Fibroblast of skin of back (primary cell): Measurements from ENCODE around the gene DGKD.

Experiments
- DNase-seq: peaks from one replicate; pipeline ENCODE4 v3.0.0-alpha.2; 2013

The DGKD gene

DNA sequence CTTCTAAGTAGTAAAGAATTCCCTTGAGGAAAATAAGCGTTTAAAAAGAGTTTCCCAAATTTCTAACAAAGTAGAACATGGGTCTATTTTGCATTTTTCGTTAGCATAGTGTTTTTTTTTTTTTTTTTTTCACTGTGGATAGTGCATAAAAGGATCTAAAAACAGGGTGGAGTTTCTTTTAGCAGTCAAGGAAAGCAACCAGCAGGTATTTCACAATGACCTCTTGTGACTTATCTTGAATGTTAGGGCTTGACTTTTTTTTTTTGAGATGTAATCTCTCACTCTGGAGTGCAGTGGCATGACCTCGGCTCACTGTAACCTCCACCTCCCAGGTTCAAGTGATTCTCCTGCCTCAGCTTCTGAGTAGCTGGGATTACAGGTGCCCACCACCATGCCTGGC lies 14.9 kb upstream of the DGKD start:
- DNase-seq, result no peak

DNA sequence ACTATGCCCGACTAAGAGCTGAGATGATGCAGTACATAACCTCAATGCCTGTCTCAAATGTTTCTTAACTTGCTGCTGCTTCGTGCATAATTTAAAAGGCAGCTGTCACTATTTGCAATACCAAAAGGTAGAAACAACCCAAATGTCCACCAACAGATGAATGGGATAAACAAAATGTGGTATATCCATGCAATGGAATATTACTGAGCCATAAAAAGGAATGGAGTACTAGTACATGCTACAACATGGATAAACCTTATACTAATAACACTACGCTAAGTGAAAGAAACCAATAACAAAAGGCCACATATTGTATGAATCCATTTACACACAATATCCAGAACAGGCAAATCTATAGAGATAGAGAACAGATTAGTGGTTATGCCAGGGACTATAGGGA lies 13.0 kb upstream of the DGKD start:
- DNase-seq, result no peak

DNA sequence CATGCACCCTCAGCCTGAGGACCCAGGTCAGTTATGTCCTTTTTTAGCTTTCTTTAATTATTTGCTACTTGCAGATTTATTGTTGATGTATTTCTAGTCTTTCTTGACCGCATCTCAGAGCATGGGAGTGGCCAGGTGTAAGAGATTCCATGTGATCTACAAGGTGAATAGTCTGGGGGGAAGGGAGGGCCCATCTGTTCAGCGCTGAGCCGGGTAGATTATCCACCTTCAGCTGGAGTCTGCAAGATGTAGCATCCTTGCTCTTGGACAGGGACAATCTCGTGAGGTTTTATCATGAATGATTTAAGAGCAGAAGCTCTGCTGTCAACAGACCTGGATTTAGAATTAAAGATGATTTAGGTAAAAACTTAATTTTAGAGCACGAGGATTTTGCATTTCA lies 12.0 kb upstream of the DGKD start:
- no peak for DNase-seq

DNA sequence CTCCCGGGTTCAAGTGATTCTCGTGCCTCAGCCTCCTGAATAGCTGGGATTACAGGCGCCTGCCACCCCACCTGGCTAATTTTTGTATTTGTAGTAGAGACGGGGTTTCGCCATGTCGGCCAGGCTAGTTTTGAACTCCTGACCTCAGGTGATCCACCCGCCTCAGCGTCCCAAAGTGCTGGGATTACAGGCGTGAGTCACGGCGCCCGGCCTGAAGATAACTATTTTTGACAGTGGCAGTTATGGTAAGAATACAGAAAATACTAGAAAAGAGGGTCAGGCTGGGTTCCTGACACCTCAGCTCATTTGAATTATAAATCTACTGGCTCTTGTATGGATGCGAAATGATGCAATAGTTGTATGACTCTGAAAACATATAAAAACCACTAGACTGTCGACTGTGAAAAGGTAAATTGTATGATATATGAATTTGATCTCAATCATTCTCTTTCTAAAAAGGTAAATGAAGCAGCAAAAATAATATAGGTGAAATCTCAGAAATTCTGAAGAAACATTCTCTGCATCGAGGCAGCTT lies 11.1 kb upstream of the DGKD start:
- no peak for DNase-seq

DNA sequence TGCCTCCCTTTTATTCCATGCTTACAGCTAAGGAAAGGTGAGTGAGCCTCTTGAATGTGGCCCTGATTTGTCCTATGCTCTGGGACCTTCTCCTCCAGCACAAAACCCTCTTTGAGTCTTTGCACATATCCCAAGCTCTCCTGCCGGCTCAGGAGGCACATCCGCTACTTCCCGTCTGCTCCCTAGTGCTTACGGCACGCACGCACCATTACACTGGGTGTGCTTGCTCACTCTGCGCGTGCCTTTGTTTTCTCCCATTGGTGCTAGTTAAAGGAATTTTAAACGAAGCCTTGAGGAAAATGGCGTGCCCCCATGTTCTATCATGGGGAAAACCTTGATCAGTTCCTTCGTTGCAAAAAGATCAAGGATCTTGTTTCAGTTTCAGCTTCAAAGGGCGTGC lies 7.9 kb upstream of the DGKD start:
- DNase-seq, result no peak

DNA sequence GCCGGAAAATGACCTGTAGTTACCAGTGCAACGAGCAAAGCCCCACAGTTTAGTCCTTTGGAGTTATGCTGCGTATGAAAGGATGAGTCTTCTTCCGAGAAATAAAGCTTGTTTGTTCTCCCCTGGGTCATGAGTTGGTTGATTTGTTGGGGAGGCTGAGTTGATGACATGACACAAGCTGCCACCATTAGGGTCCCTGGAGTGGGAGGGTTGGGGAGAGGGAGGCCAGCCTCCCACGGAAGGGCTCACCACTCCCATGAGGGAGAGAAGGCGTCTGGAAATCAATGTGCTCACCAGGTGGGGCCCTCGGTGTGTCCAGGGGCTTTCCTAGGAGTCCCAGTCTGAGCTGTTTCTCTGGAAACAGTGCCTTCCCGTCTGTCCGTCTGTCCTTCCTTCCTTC lies 7.4 kb upstream of the DGKD start:
- DNase-seq, result no peak

DNA sequence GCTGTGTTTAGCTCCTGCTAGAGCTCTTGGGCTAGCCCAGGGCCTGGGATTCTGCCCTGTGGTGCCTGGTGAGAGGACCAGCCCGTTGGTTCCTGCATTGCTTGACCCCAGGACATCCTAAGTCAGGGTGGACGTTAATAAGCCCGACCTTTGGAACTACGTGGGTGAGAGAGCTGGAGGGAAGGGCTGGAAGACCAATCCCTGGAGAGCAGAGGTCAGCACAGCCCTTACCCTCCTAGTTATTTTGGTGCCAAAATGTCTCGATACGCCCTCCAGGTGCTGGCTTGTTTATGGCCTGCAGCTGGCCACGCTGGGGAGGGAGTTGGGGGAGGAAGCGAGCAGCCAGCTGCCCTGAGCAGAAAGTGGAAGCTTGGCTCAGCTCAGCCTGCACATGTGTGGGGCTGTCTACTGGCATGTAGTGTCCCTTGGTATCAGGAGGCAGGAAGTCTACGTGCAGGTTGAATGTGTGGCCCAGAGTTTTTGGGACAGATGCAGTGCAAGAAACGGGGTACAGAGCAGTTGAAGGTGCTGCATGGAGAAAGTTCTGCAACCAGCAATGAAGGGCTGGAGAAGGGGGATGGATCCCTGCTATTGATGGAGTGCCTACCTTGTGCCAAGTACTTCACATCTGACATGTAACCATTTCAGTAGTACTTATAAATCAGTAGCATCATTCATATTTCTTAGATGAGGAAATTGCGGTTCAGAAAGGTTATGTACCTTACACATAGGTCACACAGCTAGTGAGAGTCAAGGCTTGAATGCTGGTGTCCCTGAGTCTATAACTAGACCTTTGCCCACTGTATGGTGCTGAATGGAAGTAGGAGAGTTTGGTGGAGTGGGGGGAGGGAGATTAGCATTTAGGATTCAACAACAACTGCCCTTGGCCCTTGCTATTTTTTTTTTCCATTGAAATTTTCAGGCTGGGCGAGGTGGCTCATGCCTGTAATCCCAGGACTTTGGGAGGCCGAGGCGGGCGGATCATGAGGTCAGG lies 5.0 kb upstream of the DGKD start:
- no peak for DNase-seq

DNA sequence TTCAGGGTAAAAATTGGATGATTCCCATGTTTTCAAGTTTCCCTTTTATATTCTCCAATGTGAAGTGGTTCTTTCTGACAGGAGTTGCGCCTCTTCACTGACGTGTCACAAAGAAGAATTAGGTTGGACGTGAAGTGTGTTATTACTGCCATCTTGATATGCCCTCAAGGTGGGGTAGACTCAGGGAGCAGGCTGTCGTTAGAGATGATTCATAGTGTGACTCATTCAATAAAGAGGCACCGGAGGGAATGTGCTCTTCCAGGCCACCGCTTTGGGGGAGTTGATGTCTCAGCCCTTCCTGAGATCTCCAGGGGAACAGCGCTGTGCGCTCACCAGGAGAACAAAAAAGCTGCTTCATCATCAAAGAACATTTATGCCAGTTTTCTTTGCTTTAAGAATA lies 3.6 kb upstream of the DGKD start:
- DNase-seq, result peak; percentile 94

DNA sequence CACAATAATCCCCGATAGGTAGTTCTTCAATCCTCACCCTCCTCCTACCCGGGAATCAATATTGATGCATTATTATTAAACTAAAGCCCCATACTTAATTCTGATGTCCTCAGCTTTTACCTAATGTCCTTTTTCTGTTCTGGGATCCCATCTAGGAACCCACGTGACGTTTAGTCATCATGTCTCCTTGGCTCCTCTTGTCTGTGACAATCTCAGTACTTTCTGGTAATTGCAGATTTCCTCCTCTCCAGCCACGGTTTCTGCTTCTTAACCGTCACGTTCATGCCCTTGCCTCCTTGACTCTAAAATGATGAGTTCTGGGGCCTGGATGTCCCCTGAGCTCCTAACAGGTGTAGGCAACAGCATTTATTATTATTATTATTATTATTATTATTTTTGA lies 2.9 kb upstream of the DGKD start:
- DNase-seq, result peak; percentile 23

DNA sequence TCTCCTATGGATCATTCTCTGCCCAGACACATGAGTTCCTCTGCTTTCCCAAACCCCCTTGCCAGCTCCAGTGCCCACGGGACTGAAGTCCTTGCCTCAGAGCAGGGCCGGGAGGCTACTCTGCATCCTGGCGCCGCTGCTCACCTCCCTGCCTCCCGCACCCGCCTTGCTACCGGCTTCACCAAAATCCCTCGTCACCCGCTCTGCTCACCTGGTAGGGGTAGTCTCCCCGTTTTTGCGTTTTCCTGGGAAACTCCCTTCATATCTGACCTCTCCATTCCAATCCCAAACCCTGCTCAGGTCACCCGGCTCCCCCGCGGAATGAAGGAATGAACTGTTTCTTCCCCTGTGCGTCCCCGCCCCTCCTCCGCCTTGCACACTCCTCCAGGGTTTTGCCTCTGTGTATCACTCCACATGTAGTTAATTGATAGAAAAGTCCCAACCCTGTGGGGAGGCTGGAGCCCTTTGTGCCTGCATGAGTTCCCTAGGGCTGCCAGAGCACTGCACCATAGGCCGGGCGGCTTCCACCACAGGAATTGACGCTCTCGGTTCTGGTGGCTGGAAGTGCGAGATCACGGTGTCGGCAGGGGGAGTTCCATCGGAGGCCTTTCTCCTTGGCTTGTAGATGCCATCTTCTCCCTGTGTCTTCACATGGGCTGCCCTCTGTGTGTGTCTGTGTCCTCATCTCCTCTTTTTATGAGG lies 2.0 kb upstream of the DGKD start:
- no peak for DNase-seq

DNA sequence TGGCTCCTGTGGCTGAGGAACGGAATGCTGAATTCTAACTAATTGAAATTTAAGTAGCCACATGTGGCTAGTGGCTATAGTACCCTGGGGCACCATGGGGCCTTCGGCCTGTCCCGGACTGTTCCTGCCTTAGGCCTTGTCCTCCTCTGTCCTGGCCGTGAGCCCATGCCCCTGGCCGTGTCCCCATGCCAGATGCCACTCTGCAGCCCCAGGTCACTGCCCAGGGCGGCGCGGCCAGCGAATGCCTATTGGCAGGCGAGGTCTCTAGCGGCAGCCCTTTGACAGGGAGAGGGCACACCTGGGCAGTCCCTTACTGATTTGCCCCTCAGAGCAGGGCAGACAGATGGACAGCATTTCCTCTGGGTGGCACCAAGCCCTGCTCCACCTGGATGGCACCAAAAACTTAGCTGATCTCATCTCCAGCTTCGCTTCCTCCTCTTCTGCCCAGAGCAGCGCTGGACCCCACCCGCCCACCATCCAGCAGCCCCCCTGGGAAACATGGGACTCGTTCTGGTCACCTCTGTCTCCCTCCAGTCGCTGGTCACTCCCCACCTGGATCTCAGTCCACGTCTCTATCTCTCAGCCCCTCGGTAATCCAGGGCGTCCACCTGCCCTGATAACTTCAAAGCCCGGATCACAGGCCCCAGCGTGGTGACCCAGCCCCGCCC lies 1.1 kb upstream of the DGKD start:
- no peak for DNase-seq

DNA sequence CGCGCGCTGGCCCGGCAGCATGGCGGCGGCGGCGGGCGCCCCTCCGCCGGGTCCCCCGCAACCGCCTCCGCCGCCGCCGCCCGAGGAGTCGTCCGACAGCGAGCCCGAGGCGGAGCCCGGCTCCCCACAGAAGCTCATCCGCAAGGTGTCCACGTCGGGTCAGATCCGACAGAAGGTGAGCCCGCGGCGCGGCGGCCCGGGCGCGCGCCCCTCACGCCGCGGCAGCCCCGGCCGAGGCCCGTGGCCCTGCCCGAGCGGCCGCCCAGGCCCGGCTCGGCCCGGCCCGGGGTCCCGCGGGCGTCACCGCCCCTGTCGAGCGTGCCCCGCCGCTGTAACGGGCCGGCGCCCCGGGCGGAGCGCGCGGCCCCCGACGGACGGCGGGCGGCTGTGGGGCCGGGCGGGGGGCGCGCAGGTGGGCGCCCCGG lies 218 bp downstream of the DGKD start:
- no peak for DNase-seq

DNA sequence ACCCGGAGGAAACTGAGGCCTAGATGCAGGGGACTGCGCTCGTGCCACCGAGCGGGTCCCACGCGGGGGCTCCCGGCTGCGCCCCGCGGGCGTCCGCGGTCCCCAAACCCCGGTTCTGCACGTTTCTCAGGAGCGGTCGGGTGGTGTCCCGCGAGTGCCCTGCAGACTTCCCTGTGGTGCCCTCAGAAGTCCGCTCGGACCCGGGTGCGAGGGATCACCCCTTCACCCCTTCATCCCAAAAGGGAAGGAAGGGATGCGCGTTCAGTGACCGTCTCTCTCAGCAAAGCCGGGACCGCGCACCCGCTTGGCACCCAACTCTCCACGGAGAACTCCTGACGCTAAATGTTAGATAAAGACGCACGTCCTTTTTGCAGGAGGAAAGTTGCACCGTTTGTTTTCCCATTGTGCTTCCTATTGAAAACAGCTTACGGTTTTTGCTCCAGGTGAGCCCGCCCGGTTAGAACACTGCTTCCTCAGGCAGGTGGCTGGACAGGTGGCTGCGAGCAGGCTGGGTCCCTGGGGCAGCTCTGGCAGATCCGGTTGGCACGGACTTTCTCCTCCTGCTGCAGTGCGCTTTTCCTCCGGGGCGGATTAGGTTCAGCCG lies 779 bp downstream of the DGKD start:
- DNase-seq, result no peak

DNA sequence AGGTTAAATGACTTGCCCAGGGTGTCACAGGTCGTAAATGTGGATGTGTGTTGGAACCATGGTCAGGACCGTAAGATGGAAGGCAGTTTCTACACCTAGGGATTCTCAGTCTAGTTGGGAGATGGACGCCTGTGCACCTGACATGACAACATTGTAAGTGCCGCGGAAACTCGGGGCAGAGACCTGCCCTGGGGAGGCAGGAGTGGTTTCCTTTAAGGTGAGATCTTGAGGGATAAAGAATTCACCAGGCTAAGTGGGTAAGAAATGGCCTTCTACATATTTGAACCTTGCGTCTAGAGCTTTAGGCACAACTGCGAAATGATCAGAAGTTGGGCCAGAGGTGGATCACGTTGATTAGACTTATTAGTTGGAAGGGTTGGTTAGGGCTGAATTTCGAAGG lies 1.6 kb downstream of the DGKD start:
- DNase-seq, result no peak

DNA sequence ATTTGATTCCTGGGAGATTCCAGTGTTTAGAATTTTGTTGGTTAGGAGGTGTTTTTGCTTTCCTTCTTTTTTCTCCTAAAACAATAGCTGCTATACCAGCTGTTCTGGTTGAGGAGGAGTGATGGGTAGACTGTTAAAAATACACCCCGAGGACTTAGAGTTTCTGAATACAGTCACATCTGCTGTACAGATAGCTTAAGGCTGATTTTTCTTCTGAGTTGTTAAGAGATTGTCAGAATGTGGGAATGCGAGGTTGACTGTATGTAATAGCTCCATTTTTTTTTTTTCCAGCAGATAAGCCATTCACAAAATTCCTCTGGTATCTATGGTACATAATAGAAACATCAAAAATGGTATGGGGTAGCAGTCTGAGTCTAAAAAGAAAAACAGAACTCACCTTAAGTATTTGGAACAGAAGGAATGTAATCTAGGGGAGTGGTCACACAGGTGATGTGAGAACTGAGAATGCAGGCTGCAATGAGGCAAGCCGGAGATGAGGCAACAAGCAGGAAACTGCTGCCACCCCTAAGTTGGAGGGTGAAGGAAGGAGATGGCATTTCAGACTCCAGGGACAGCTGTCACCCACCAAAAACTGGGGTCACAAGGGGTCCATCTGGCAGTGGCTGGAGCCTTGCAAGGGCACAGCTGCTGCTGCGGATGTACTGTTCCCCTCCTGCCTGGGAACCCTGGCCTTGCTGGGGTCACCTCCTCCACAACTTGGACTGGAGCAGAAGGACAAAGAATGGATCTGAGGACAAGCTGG lies 2.4 kb downstream of the DGKD start:
- no peak for DNase-seq

DNA sequence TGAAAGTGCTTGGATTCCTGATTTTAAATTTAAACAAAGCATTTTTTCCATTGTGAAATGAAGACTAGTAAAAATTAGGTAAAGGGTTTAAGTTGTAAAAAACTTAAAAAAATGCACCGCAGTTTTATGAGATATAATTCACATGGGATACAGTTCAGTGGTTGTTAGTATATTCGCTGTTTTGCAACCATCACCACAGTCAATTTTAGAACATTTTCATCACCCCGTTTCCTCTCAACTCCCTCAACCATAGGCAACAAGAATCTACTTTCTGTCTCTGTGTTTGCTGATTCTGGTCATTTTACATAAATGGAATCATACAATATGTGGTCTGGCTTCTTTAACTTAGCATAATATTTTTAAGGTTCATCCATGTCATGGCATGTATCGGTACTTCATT lies 4.0 kb downstream of the DGKD start:
- no peak for DNase-seq

DNA sequence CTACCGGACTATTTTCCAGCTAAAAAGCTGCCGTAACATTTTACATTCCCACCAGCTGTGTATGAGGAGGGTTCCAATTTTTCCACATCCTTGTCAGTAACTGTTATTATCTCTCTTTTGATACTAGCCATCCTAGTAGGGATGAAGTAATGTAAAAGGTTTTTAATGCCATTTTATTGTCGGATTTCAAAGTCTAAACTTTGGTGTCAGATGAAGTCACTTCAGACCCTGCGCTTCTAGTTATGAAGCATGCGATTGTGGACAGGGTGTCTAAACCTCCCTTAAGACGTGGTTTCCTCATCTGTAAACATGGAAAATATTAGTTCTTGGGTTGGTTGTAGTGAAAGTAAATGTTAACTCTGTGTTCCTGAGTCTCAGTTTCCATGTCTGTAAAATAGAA lies 4.7 kb downstream of the DGKD start:
- no peak for DNase-seq

DNA sequence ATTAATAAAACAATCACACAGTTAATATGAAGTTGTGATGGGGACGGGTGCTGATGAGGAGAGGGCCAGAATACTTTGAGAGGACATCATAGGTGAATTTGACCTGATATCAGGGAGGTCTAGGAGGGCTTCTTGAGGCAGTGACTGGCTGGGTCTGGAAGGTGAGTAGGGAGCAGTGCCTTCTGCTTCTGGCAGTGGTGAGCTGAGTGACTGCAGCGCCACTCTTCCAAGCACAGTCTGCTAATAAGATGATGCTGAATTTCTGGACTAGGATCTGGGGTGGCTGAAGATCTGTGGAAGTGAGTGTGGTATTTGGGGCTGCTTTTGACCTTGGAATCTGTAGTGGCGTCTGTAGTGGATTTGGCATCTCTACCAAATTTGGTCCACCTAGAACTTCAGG lies 5.5 kb downstream of the DGKD start:
- no peak for DNase-seq

DNA sequence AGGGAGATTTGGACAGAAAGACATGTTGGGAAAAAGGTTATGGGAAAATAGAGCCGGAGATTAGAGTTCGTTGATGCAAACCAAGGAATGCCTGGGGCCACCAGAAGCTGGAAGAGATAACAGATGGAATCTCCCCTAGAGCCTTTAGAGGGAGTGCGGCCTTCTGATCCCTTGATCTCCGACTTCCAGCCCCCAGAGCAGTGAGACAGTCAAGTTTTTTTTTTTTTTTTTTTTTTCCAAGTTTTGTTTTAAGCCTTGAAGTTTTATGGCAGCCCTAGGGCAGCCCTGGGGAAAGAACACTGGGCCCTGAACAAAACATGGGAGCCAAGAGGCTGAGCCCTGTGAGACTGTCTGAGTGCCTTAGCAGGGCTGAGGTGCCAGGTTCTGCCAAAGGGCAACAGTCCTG lies 6.5 kb downstream of the DGKD start:
- no peak for DNase-seq

DNA sequence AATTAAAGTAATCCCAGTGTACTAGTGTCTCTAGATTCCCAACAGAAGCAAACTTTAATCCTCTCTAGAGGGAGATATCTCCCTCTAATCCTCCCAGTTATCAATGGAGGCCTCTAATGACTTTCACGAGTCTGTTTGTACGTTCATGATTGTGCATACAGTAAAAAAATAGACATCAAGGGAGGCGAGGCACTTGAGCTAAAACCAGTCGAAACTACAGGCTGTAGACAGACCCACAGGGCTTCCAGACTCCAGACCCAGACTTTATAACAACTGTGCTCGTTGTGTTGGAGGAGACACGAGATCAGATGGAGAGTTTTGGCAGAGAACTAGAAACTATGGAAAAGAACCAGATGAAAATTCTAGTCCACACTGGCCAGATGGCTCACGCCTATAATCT lies 7.0 kb downstream of the DGKD start:
- no peak for DNase-seq

DNA sequence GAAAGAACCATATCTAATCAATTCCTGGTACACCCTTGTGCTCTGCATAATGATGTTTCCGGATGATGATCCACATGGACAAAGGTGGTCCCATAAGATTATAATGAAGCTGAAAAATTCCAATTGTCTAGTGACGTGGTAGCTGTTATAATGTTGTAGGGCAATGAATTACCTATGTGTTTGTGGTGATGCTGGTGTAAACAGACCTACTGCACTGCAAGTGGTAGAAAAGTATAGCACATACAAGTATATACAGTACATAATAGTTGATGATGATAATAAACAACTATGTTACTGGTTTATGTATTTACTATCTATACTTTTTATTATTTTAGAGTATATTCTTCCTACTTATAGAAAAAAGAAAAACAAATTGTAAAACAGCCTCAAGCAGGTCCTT lies 8.4 kb downstream of the DGKD start:
- no peak for DNase-seq

DNA sequence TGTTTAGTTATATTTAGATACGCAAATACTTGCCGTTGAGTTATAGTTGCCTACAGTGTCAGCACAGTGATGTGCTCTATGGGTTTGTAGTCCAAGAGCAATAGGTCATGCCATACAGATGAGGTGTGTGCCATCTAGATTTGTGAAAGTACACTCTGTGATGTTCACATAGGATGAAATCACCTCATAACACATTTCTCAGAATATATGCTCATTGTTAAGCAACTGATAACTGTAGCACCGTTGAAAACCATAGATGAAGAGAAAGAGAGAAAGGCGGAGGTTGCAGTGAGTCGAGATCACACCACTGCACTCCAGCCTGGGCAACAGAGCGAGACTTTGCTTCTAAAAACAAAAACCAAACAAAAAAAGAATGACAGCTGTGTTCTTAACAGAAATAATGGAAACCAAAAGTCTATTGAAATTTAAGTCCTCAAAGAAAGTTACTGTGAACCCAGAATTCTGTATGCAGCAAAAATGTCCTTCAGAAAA lies 9.5 kb downstream of the DGKD start:
- no peak for DNase-seq
